HG03342 (cell line): ENCODE measurements around the gene CHMP6.

Experiments used
- ATAC-seq: cut with Tn5 transposase; IDR thresholded peaks from one replicate; pipeline ENCODE4 v1.9.1; 2021; ENCODE audit warnings: mild to moderate bottlenecking, moderate library complexity; ENCODE audit not compliant: unreplicated experiment

CHMP6 gene

GRCh38 chr17:80992077-80992947, 671 bp downstream of the CHMP6 start:
- ATAC-seq, result no peak

DNA sequence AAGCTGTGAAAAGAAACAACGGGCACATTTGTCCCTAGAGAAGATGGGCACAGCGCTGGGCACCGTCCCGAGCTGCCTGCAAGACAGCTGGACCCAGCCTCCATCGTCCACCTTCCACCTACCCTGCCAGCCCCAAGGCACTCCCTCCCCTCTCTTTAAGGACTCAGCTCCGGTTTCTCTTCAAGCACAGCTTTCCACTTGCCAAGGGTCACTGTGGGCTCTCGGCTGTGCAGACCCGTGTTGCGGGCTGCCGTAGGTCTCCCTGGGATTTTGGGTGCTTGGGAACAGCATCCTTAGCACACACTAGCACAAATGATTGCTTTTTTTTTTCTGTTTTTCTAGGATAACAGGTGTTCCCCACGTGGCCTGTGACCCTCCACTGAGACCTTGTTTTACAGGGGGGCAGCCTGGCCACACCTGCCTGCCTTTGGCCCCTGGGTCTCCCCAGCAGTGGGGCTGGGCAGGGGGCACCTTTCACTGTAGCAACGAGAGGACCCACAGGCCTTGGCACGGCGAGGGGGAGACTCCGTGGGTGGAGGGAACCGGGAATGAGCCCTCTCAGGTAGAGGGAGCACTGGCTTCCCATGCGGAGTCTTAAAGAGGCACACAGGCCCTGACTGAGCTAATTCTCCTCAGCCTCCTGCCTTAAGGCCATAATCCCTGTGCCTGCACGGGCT, 1.4 kb downstream of the CHMP6 start:
- no peak for ATAC-seq

- no peak for ATAC-seq
Measured at GRCh38 chr17:80995131-80995530, 3.5 kb downstream of the CHMP6 start.

DNA sequence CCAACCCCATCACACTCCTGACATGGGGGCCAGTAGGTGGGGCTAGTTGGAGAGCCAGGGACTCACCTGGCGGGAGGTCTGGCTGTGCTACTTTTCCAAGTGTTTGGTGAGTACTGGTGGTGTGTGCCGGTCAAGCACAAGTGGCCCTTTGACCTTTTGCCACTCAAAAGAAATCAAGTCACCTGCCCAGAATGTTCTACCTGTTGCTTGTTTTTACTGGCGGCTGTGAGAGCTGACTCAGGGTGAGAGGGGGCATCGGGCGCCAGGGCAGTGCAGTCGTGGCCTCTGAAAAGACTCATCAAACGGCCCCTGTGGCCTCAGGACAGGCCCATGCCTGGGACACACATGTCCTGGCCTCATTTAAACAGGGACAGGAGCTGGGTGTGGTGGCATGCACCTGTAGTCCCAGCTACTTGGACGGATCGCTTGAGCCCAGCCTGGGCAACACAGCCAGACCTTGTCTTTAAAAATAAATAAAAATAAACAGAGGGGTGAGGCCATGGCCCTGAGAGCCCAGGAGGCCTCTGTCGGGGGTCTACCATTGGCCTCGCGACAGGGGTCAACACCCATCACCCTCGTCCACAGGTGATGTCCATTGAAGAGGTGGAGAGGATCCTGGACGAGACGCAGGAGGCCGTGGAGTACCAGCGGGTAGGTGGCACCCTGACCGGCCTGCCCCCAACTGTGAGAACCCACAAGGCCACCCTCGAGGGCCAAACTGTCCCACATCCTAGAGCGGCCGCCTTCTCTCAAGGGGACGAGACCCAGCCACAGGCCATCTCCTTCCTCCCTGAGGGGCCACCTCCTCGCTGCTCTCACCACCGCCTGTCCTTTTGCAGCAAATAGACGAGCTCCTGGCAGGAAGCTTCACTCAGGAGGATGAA, 5.0 kb downstream of the CHMP6 start:
- no peak for ATAC-seq

DNA sequence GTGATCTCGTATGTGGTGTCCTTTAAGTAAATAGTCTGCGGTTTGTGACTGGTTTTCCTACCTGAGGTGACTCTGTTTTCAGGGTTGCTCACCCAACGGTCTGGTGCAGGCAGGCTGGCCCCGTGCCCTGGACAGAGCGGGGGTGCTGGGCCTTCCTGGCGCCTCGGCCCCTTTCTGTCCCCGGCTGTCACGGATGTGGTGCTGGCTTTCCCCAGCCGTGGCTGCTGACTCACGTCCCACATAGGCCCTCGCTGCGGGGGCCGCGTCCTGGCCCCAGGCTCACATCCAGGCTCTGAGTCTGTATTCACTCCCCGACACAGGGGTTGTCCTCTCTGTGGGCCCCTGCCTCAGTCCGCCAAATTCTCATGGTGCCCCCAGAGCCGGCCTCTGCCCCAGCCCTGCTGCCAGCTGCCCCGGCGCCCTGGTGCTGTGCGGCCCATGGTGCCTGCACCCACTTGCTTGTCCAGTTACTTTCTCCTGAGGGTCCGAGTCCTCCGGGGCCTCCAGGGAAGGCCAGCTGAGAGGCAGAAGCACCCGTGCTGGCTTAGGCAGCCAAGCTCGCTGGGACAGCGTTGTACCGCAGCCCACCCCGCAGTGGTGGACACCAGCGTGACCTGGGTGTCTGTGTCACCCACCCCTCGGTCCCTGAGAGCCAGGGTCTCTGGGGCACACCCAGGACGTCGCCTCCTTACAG, 5.9 kb downstream of the CHMP6 start:
- ATAC-seq, result no peak

- ATAC-seq, result no peak
Measured at GRCh38 chr17:80998118-80998747, 6.6 kb downstream of the CHMP6 start.

- no peak for ATAC-seq
Measured at GRCh38 chr17:80998748-80999535, 7.3 kb downstream of the CHMP6 start.

DNA sequence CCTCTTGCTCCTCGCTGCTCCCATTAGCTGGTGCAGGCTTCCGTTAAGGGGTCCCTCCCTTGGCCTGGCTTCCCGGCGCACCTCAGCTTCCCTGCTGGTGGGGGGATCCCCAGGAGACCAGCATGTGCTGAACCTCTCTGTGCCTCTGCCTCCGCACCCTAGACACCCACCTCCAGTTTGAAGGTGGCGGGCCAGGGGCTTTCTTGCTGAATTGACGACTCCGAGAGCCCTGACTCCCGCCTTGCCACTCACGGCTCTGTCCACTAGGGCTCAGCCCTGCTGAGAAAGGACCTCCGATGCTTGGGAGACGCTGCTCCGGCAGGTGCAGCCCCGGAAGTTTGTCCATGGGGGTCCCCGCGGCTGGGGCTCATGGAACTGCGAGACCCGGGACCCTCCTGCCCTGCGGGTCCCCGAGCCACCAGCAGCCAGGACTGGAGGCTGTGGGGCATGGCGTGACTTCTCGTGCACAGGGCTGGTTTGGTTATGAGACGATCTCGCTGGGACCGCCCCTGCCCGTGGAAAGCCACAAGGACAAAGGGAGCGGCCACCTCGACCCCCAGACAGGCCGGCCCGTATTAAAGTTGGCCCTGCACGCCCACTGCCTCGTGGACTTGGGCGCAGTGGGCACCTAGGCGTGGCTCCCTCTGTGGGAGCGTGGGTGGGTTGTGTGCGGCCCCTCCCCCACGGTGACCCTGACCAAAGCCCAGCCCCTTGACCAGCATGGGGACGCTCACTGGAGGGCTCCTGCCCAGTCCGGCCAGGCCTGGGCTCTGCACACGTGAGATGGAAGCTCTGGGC, 8.1 kb downstream of the CHMP6 start:
- no peak for ATAC-seq

GRCh38 chr17:81000334-81000630, 8.6 kb downstream of the CHMP6 start:
- ATAC-seq, result no peak

DNA sequence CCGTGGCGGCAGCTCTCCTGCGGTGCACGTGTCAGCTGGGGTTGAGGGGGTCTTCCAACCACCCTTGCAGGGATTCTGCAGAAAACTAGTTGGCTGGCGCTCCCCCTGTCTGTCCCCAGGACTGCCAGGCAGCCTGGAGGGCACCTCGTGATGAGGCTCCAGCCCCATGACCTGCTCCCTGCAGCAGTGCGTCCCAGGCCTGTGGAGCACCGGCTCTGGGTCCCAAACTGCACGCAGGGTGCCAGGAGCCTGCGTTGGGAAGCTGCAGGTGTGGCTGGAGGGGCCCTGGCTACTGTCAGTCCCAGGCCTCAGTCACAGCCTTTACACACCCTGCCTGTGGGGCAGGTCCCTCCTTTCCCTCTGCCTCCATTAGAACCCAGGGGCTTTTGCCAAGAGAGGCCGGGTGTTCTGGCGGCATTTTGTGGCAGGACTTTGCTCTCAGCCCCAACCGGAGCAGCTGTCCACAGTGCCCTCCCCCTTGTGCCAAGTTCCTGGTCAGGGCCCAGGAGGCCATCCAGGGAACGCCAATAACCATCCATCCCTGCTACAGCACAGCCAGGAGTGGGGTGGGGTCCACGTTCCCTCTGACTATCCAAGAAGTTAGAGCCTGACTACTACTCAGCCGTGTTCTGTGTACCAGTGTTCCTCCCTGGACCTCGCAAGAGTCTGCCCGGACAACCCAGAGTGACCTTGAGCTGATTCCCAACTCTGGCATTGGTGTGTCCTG, 9.2 kb downstream of the CHMP6 start:
- no peak for ATAC-seq

GRCh38 chr17:81002013-81002384, 10.4 kb downstream of the CHMP6 start:
- ATAC-seq, result no peak

- ATAC-seq, result no peak
Measured at GRCh38 chr17:81002409-81003361, 11.0 kb downstream of the CHMP6 start.

DNA sequence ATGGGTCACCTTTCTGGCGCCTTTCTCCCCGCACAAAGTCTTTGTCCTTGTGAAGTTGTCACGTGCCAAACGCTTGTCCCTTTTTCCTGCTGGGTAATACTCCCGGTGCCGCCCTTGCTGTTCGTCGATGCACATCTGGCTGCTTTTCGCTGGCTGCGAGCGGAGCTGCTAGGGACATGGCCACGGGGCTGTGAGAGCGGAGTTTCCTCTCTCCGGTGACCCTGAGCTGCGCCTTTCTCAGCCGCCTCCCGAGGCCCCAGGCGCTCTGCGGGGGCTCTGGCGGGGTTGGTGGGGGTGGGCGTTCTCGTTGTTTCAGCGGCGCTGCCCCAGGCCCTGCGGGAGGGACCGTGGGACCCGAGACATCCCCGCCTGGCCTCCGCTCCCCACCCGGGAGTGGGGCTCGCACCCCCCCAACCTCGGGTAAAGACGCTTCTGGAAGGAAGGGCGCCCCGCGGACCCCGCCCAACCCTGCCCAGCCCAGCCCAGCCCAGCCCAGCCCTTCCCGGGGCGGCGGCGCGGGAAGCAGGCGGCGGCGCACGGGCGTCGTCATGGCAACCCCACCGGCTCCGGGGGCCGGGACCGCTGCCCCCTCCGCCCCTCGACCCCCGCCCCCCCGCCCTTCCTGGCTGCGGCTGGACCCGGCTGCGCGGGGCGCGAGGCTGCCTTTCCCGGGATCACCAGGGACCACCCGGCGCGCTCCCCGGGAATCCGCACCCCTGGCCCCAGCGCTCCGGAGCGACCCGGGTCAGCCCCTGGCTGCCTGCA, 12.3 kb downstream of the CHMP6 start:
- no peak for ATAC-seq

GRCh38 chr17:81006891-81007290, 15.2 kb downstream of the CHMP6 start:
- ATAC-seq, result no peak

- ATAC-seq, result no peak
Measured at GRCh38 chr17:81008140-81008539, 16.5 kb downstream of the CHMP6 start.

- no peak for ATAC-seq
Measured at GRCh38 chr17:81009136-81009535, 17.5 kb downstream of the CHMP6 start.
